PC-9 (cell line): ENCODE data around the gene MCM6.

Experiments
- CTCF ChIP-seq: fragments of 200-600 bp; sonication (generic); conservative IDR thresholded peaks from 2 replicates; pipeline ENCODE4 v1.6.1; 2017; ENCODE audit warnings: mixed run types, antibody characterized with exemption, mild to moderate bottlenecking, moderate library complexity
- EZH2 ChIP-seq: fragments of 200-600 bp; sonication (generic); IDR thresholded peaks from 2 replicates; pipeline ENCODE4 v1.8.0; 2017; ENCODE audit warnings: antibody characterized with exemption, low read depth

- TF ChIP-seq CTCF: no peak
- no peak for TF ChIP-seq EZH2
Observed at GRCh38 chr2:135882415-135882814, 6.2 kb upstream of the MCM6 start.
